Smooth muscle cell of the umbilical artery (primary cell): ENCODE measurements around the gene POLG. TPM values are rescaled to one million over a fixed set of nuclear protein-coding genes. Genes with fewer than 3 reads are reported as not detected.

ENCODE experiments used
- total RNA-seq: library from RNA; depleted of rRNA; stranded (reverse); fragments of >200 nt; gene quantifications from 2 replicates; pipeline ENCODE4 v1.2.3, GENCODE V29; 2014

The POLG gene
- 82.8 and 100.0 TPM in 2 replicates for total RNA-seq

DNA sequence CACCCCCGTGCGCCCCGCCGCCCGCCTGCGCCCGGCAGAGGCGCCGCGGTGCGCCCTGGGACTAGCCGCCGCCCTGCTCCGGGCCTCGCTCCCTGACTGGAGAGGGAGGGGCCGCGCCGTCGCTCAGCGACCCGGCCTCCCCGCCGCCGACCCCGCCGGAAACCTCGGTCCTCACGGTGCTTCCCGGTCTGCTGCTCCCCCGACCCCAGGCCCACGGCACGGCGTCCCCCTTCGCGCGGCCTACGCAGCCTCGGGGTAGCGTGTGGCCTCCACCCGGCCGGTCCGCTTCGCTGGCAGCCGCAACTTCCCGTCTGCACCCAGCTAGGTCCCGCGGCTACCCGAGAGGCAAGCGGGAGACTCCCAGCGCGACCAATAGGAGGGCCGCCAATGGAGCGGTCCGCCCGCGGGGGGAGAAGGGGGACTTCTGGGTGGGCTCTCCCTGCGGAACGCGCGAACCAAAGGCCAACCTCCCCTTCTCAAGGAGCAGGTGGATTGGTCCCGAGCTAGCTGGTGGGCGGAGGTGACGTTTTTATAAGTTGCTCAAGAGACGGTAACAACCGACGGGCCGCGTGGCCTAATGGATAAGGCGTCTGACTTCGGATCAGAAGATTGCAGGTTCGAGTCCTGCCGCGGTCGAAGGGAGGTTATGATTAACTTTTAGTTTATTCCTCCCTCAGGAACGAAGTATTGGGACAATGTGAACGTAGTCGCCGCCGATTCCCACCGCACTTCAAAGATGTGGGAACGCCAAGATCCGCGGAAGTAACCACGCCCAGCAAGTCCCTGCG lies at the start of gene POLG:
TSS of gene POLG (minus strand) at position 315 of the 788 bp plus-strand sequence. CDS start 1,070 bp downstream, outside the sequence.

Other genes starting within 250 kb of the POLG start
- gene ABHD2, start 246.4 kb downstream of the POLG start, total RNA-seq = 25.8 and 76.3 TPM in 2 replicates
- gene RLBP1, start 113.2 kb downstream of the POLG start, total RNA-seq = not detected in 2 replicates
- gene FANCI, start 90.8 kb downstream of the POLG start, total RNA-seq = 5.3 and 25.3 TPM in 2 replicates
- gene RHCG, start 161.8 kb upstream of the POLG start, total RNA-seq = not detected in 2 replicates
- gene TICRR, start 240.6 kb upstream of the POLG start, total RNA-seq = 1.2 and 4.9 TPM in 2 replicates